ENCODE data around the gene RBM19.

The RBM19 gene

GRCh38 chr12:113900716-113901115, 65.4 kb downstream of the RBM19 start:
- in situ Hi-C loops (cut with MboI; ENCODE audit: low sequenced_read_pairs, unreplicated experiment): loop anchor here (25.0 kb wide), 2 partner anchors 438 to 713 kb away; partner anchors contain the start of genes DDX54, LHX5 and RITA1
- TF ChIP-seq, protein P1, sequence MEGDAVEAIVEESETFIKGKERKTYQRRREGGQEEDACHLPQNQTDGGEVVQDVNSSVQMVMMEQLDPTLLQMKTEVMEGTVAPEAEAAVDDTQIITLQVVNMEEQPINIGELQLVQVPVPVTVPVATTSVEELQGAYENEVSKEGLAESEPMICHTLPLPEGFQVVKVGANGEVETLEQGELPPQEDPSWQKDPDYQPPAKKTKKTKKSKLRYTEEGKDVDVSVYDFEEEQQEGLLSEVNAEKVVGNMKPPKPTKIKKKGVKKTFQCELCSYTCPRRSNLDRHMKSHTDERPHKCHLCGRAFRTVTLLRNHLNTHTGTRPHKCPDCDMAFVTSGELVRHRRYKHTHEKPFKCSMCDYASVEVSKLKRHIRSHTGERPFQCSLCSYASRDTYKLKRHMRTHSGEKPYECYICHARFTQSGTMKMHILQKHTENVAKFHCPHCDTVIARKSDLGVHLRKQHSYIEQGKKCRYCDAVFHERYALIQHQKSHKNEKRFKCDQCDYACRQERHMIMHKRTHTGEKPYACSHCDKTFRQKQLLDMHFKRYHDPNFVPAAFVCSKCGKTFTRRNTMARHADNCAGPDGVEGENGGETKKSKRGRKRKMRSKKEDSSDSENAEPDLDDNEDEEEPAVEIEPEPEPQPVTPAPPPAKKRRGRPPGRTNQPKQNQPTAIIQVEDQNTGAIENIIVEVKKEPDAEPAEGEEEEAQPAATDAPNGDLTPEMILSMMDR (IDR thresholded peaks at IDR 0.05; ENCODE audit: borderline replicate concordance, control extremely low read depth, extremely low read depth, insufficient read depth, missing control alignments): no peak
- DNase-seq (ENCODE audit: low spot score): no peak

DNA sequence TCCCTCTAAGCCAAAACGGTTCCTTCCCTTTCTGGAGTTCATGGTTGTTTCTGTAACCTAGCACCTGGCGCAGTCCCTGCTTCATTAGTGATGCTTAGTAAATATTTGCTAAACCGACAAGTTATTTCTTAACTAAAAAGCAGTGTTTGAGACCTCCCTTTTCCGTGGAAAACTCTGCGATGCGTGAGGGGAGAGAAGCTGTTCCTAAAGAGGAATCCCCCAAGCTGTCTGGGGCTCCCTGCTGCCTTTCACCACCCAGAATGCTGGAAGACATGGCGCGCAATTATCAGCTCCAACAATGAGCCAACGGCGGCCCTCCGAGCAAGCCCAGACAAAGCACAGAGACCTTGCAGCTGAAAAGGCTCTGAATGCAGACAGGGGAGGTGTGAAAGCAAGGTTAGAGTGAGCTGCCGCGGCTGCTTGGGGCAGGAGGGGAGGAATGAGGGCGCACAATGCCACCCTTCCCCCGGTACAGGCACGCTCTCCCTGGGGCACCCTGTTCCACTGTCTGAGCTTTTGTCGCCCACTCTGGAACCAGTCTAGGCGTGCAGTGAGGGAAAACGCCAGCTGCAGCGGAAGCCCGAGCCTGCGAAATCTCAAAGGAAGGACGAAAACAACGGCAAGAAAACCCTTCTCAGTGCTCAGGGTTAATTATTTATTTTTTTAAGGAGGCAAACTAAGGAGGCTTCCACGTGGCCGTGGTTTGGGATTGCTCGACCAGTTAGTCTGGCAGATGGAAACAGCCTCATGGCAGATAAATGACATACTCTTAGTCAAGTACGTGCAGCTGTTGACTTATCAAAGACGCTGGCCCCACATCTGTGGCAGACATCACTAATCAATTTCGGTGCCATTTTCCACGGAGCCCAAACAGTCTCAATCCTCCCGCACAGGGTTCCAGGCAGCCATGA, 66.3 kb downstream of the RBM19 start:
- in situ Hi-C loops (cut with MboI; ENCODE audit: low sequenced_read_pairs, unreplicated experiment): loop anchor here (25.0 kb wide), 2 partner anchors 438 to 713 kb away; partner anchors contain the start of genes DDX54, LHX5 and RITA1
- TF ChIP-seq, protein P1 (IDR thresholded peaks at IDR 0.05; ENCODE audit: borderline replicate concordance, control extremely low read depth, extremely low read depth, insufficient read depth, missing control alignments): no peak
- DNase-seq (ENCODE audit: low spot score): no peak

DNA sequence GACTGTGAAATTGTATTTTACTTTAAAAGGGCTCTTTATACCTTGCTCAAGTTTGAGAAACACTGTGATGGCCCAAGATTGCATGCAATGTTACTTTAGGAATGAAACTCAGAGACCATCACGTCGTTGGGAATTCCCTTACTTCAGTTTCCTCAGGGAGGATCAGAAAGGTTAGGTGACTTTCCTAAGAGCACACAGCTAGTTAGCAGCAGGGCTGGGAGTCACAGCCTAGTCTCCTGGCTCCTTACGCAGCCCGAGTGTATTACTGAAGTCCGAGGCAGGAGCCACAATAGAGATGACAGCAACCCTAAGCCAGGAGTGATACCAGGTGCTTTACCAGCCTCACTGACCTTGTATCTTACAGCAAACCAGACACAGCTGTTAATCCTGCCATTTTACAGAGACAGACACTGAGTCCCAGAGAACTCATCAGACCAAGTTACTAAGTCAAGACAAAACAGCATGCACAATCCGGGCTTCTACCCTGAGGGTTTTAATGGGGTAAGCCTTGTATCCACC, 67.0 kb downstream of the RBM19 start:
- no peak for DNase-seq (ENCODE audit: low spot score)
- TF ChIP-seq, protein P1 (IDR thresholded peaks at IDR 0.05; ENCODE audit: borderline replicate concordance, control extremely low read depth, extremely low read depth, insufficient read depth, missing control alignments): no peak
- in situ Hi-C loops (cut with MboI; ENCODE audit: low sequenced_read_pairs, unreplicated experiment): no loop called here

GRCh38 chr12:113898466-113898865, 67.7 kb downstream of the RBM19 start:
- in situ Hi-C loops (cut with MboI; ENCODE audit: low sequenced_read_pairs, unreplicated experiment): no loop called here
- TF ChIP-seq, protein P1 (IDR thresholded peaks at IDR 0.05; ENCODE audit: borderline replicate concordance, control extremely low read depth, extremely low read depth, insufficient read depth, missing control alignments): no peak
- DNase-seq (ENCODE audit: low spot score): no peak

- no peak for DNase-seq (ENCODE audit: low spot score)
- in situ Hi-C loops (cut with MboI; ENCODE audit: low sequenced_read_pairs, unreplicated experiment): no loop called here
- TF ChIP-seq, protein P1 (IDR thresholded peaks at IDR 0.05; ENCODE audit: borderline replicate concordance, control extremely low read depth, extremely low read depth, insufficient read depth, missing control alignments): no peak
Observed at GRCh38 chr12:113897406-113897805, 68.7 kb downstream of the RBM19 start.

- in situ Hi-C loops (cut with MboI; ENCODE audit: low sequenced_read_pairs, unreplicated experiment): no loop called here
- DNase-seq (ENCODE audit: low spot score): no peak
- TF ChIP-seq, protein P1 (IDR thresholded peaks at IDR 0.05; ENCODE audit: borderline replicate concordance, control extremely low read depth, extremely low read depth, insufficient read depth, missing control alignments): no peak
Observed at GRCh38 chr12:113896841-113897240, 69.3 kb downstream of the RBM19 start.

Data from GM13976 (cell line).